KMS-11 (cell line): ENCODE results near the gene MAP3K5.

ENCODE experiments used
- H2AFZ ChIP-seq: fragments of 200-600 bp; sonication (generic); 2 replicates; pipeline ENCODE4 v1.6.1; 2016; ENCODE audit warnings: antibody characterized with exemption, mixed run types, low read depth
- H3K27ac ChIP-seq: fragments of 200-600 bp; sonication (generic); 2 replicates; pipeline ENCODE4 v1.6.1; 2016; ENCODE audit warnings: mild to moderate bottlenecking, mixed run types
- H3K27me3 ChIP-seq: fragments of 200-600 bp; sonication (generic); 2 replicates; pipeline ENCODE4 v1.6.1; 2017; ENCODE audit warnings: mild to moderate bottlenecking, low read depth, mixed run types, moderate library complexity; ENCODE audit not compliant: insufficient read depth
- H3K36me3 ChIP-seq: fragments of 200-600 bp; sonication (generic); 2 replicates; pipeline ENCODE4 v1.6.1; 2017; ENCODE audit warnings: mild to moderate bottlenecking, mixed run types; ENCODE audit not compliant: insufficient read depth
- H3K4me1 ChIP-seq: fragments of 200-600 bp; sonication (generic); 2 replicates; pipeline ENCODE4 v1.6.1; 2016; ENCODE audit warnings: mild to moderate bottlenecking, low read depth, mixed run types; ENCODE audit not compliant: poor library complexity, severe bottlenecking
- H3K4me2 ChIP-seq: fragments of 200-600 bp; sonication (generic); 2 replicates; pipeline ENCODE4 v1.7.0; 2016; ENCODE audit warnings: mild to moderate bottlenecking, mixed run types
- H3K4me3 ChIP-seq: fragments of 200-600 bp; sonication (generic); IDR thresholded peaks from 2 replicates; pipeline ENCODE4 v1.6.1; 2017; ENCODE audit warnings: low read depth, low read length, mixed read lengths; ENCODE audit not compliant: insufficient read depth
- H3K79me2 ChIP-seq: fragments of 200-600 bp; sonication (generic); 2 replicates; pipeline ENCODE4 v1.6.1; 2016; ENCODE audit warnings: low read depth, mixed run types; ENCODE audit not compliant: insufficient read depth
- H3K9ac ChIP-seq: fragments of 200-600 bp; sonication (generic); 2 replicates; pipeline ENCODE4 v1.6.1; 2016; ENCODE audit warnings: mild to moderate bottlenecking, mixed run types
- H4K20me1 ChIP-seq: fragments of 200-600 bp; sonication (generic); 2 replicates; pipeline ENCODE4 v1.6.1; 2016; ENCODE audit warnings: mild to moderate bottlenecking, mixed run types; ENCODE audit not compliant: insufficient read depth
- TF ChIP-seq, protein P1 (sequence below): fragments of 200-600 bp; sonication (generic); conservative IDR thresholded peaks from 2 replicates; pipeline ENCODE4 v1.6.1; 2017; ENCODE audit warnings: low read depth, mild to moderate bottlenecking, antibody characterized with exemption, low read length, moderate library complexity, mixed read lengths

MAP3K5 gene

DNA sequence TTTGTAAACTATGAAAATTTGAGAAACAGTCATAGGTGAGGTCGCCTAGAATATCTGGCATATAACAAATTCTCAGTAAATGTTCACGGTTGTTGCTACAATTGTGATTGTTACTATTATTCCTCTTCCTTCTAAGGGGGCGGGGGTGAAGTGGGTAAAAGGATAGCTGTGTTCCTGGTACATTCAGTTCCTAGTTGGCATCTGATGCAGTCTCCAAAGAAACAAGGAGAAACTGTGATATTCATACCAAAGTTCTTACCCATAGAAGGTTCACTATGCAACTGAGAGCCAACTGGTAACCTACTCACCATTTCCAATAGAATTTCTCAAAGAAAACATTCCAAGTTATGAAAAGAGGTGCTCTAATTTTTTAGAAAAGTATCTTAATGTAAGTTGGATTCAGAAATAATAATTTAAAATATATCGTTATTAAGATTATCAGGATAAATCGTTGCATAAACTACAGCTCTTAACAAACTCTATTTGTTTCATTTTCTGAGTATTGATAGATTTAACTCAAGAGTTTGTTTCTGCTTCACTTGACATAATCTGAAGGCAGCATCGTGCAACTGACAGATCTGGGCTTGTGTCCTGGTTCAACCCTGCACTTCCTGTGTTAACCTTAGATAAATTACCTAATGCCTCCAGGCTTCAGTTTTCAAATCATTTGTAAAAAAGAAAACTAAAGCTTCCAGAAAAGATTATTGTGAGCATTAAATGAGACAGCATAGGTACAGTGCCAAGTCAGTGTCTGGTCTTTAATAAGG is 228.7 kb downstream of the MAP3K5 start:
- Histone ChIP-seq H3K27me3 (no peaks in the 10 kb centered on the region), H3K4me3 (no peak overlapping the region), H3K9ac (no peak overlapping the region), H3K27ac (no peak overlapping the region), H3K79me2 (no peaks in the 10 kb centered on the region), H3K36me3 (no peaks in the 10 kb centered on the region), H4K20me1 (no peaks in the 10 kb centered on the region), H2AFZ (no peak overlapping the region), H3K4me1 (peaks cover 14% of the 10 kb centered on the region), H3K4me2 (no peak overlapping the region)
- TF ChIP-seq, protein P1, sequence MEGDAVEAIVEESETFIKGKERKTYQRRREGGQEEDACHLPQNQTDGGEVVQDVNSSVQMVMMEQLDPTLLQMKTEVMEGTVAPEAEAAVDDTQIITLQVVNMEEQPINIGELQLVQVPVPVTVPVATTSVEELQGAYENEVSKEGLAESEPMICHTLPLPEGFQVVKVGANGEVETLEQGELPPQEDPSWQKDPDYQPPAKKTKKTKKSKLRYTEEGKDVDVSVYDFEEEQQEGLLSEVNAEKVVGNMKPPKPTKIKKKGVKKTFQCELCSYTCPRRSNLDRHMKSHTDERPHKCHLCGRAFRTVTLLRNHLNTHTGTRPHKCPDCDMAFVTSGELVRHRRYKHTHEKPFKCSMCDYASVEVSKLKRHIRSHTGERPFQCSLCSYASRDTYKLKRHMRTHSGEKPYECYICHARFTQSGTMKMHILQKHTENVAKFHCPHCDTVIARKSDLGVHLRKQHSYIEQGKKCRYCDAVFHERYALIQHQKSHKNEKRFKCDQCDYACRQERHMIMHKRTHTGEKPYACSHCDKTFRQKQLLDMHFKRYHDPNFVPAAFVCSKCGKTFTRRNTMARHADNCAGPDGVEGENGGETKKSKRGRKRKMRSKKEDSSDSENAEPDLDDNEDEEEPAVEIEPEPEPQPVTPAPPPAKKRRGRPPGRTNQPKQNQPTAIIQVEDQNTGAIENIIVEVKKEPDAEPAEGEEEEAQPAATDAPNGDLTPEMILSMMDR, result no peak

DNA sequence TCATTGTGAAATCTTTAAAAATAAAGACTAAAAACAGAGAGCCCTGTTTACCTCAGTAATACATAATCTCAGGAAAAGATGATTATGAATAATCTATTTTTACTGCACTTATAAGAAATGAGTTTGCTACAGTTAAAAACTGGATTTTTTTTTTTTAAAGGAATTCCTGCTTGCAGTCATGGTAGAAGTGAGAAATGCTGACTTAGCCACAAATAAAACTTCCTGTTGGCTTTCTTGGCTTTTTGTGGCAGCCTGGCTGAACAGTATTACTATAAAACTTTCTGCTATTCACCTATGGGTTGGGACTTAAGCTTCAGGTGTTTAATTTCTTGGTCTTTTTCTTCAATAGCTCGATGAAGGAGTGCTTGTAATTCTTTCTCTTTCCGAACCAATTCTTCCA is 230.1 kb downstream of the MAP3K5 start:
- Histone ChIP-seq H3K9ac (no peak overlapping the region), H2AFZ (no peak overlapping the region), H3K4me1 (peaks cover 14% of the 10 kb centered on the region), H3K27ac (no peak overlapping the region), H3K79me2 (no peaks in the 10 kb centered on the region), H3K4me3 (no peak overlapping the region), H4K20me1 (no peaks in the 10 kb centered on the region), H3K27me3 (no peaks in the 10 kb centered on the region), H3K4me2 (0 out of 2 replicates have a peak overlapping the region, but pooled peaks have one; percentile 3), H3K36me3 (no peaks in the 10 kb centered on the region)
- TF ChIP-seq, protein P1, result no peak

DNA sequence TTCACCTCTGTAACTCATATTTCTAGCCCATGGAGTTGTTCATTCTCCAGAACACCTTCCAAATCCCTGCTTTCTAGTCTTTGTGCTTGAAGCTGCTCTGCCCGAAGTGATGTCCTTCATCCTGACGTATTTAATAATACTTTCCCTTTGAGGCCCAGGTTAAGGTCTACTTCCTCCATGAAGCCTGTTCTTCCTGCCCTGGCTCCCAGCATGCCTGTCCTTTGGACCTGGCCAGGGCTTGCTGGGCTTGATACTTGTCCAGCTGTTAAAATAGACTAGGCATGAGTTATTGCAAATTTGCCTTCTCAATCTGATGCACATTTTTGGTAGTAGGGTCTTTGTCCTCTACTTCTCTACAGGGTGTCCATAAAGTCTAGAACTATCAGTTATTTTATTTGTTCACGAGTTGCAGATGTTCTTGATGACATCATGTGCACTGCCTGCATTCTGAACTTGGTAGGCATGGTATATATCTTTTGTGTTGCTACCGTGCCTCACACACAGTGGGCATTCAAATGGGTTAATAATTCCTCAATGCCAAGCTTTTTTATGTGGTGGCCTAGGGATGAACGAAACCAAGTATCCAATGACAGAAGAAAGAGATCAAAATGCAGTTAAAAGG is 239.0 kb downstream of the MAP3K5 start:
- no peak overlapping the region for H3K27ac ChIP-seq
- H2AFZ ChIP-seq, result no peak overlapping the region
- H3K79me2 ChIP-seq, result no peaks in the 10 kb centered on the region
- H3K4me1 ChIP-seq, result peaks cover 9% of the 10 kb centered on the region
- H3K36me3 ChIP-seq, result no peaks in the 10 kb centered on the region
- no peak overlapping the region for H3K9ac ChIP-seq
- no peaks in the 10 kb centered on the region for H4K20me1 ChIP-seq
- no peak overlapping the region for H3K4me2 ChIP-seq
- TF ChIP-seq, protein P1, result no peak
- H3K4me3 ChIP-seq, result no peak overlapping the region
- peaks cover 5% of the 10 kb centered on the region; the same call in 1 of the 2 replicates for H3K27me3 ChIP-seq

DNA sequence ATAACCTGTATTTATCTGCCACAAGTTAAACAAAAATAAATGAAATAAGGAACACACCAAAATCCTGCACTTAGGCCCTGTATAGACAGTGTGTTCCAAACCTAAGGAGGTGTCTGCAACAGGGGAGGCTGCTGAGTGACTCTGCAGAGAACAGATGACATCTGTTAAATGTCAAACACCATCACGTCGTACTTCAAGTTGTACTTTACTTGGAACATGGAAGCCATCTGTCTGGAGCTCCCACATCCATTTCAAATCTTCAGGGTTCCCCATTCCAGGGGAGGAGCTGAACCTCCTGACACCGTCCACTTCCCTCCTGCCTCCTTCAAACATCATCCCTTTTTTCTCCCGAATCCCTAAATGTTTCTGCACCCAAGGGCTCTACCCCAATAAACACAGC is 240.2 kb downstream of the MAP3K5 start:
- H3K9ac ChIP-seq, result no peak overlapping the region
- H3K79me2 ChIP-seq, result no peaks in the 10 kb centered on the region
- H3K4me2 ChIP-seq, result no peak overlapping the region
- peaks cover 5% of the 10 kb centered on the region; the same call in 1 of the 2 replicates for H3K27me3 ChIP-seq
- no peak overlapping the region for H3K4me3 ChIP-seq
- H4K20me1 ChIP-seq, result no peaks in the 10 kb centered on the region
- H3K4me1 ChIP-seq, result peaks cover 9% of the 10 kb centered on the region
- H3K27ac ChIP-seq, result no peak overlapping the region
- no peak overlapping the region for H2AFZ ChIP-seq
- TF ChIP-seq, protein P1, result no peak
- H3K36me3 ChIP-seq, result no peaks in the 10 kb centered on the region
